Fibroblast of peridontal ligament (primary cell): ENCODE measurements around the gene COQ2.
"Not testable (repeated sequence)": the region's sequence is repeated elsewhere in the genome, so short reads cannot be mapped to it uniquely, and the experiment has no call there.

Experiments used
- DNase-seq: peaks from one replicate; pipeline ENCODE4 v3.0.0-alpha.2; 2010; ENCODE audit errors: extremely low read depth

Gene COQ2, protein sequence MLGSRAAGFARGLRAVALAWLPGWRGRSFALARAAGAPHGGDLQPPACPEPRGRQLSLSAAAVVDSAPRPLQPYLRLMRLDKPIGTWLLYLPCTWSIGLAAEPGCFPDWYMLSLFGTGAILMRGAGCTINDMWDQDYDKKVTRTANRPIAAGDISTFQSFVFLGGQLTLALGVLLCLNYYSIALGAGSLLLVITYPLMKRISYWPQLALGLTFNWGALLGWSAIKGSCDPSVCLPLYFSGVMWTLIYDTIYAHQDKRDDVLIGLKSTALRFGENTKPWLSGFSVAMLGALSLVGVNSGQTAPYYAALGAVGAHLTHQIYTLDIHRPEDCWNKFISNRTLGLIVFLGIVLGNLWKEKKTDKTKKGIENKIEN

DNA sequence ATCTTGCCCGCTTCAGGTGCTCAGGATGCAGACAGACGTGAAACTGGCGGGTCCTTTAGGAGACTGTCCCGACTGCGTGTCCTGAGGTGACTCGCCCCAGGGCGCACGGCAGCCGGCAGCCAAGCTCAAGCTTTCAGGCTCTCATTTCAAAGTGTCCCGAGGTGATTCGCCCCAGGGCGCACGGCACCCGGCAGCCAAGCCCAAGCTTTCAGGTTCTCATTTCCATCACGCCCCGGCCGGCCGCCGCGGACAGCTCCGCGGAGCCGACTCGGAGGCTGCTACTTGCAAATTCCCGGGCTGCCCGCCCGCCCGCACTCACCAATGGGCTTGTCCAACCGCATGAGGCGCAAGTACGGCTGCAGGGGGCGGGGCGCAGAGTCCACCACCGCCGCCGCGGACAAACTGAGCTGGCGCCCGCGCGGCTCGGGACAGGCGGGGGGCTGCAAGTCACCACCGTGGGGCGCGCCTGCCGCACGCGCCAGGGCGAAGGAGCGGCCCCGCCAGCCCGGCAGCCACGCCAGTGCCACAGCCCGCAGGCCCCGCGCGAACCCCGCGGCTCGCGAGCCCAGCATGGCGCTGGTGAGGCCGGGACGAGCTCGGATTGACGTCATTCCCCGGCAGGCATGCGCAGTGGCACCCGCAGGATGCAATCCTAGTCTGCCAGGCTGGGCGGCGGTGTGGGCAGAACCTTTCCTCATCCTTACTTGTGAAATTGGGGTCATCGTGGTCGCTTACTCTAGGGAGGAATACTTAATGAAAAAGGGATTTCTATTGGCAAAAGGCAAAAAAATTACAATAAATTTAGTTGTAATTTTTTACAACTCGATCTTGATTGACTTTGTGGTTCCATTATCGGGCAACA, at the start of gene COQ2:
COQ2 (minus strand) TSS at position 606 of the 862 bp plus-strand sequence; CDS start at position 572, 34 bp downstream.
- DNase-seq = peak; percentile 94

DNA sequence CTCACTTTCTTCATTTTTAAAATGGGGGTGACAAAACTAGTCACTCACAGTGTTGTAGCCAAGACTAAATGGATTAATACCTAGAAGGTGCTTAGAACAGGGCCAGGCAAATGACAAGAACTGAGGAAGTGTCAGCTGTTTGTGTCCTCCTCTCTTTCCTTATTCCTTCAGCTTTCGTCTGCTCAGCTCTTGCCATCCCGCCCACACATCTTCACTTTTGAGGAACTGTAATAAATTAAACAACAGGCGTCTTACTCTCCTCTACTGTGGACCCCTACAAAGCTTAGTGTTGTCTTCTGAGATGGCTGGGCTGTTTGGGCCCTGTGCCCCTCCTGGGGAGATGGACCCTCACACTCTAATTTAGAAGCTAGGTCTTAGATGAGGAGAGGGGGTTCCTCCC, 47.4 kb upstream of the COQ2 start:
- no peak for DNase-seq

DNA sequence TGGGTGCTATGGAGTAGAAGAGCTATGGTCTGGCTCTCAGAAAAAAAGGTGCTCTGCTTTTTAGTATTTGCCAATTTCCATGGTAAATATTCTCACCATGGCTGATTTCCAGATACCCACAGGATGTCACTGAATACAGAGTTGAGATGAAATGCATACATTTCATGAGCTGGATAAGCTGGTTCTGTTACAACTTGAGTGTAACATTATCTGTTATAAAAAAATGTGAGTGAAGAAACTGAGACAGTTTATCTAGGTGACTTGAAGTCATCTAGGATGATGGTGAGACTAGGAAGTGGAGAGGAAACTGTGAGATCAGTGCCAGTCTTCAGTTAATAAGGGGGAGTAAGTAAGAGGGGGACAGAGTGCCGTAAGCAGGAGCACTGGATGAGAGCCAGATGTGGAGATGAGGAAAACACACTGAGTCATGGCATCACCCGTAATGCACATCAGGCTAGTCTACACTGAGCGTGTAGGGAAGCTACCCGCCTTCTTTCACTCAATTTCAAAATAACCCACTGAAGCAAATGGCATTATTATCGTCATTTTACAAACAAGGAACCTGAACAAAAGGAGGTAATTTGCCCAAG, 45.0 kb upstream of the COQ2 start:
- DNase-seq = no peak

DNA sequence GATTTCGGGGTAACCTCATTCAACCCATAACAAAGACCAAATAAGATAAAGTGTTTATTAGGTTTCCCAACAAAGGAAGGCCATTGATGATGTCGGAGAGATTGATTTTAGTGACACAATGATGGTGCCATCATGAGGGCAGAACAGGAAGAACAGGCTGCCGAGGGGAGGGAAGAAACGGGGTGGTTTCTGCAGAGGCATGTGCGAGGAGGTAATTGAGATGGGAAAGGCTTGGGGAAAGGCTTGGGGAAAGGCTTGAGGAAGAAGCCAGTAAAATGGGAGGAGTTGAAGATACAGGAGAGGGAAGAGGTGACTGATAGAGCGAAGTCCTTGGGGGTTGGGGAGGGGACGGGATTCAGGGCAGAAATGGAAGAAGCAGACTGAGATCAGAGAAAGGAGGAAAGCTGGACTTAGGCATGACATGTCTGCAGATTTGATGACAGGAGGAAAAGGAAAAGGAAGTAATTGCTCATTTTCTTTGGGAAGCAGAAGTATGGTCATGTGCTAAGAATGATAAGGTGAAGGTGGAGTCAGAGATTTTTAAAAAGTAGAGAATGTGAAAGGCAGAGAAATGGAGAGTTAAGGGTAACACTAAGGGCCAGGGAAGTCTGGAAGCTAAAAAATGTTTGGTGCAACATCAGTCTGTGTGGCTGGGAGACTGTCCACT, 44.1 kb upstream of the COQ2 start:
- no peak for DNase-seq

DNA sequence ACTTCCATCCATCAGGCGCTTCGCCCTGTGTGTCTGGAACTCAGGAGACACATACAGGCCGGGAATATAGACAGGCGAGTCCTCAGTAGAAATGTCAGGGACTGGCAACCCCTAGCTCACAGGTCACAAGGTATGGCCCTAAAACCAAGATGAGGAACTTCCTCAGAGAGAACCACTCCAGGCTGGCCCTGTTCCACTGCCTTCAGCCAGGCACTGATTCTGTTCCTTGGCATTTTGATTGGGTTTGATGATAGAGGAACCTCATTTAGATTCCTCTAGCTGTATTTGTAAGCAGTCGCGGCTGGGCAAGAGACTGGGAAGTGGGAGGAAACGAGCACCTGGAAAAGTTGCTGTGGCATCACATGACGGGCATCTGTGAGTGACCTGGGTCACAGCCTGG, 41.9 kb upstream of the COQ2 start:
- DNase-seq = no peak

DNA sequence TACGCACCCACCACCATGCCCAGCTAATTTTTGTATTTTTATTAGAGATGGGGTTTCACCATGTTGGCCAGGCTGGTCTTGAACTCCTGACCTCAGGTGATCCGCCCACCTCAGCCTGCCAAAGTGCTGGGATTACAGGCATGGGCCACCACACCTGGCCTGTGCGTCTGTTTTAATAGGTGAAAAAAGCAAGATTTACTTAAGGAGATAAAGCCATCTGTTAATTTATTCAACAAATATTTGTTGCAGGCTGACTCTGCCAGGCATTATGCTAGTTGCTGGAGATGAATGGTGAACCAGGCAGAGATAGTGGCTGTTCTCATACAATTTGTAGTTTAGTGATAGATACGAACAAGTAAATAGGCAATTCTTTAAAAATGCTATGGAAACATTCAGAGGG, 40.7 kb upstream of the COQ2 start:
- DNase-seq = not testable (repeated sequence)

DNA sequence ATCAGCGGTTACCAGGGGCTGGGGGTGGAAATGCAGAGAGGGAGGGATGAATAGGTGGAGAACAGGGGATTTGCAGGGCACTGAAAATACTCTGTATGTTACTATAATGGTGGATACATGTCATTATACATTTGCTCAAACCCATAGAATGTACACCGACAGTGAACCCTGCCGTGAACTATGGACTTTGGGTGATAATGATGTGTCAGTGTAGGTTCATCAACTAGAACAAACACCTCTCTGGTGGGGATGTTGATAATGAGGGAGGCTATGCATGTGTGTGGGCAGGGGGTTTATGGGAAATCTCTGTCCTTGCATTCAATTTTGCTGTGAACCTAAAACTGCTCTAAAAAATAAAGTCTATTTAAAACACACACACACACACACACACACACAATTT, 38.5 kb upstream of the COQ2 start:
- DNase-seq = no peak

- DNase-seq = peak; percentile 31
Observed at GRCh38 chr4:83320548-83320947, 36.0 kb upstream of the COQ2 start.

- DNase-seq = no peak
Observed at GRCh38 chr4:83318666-83319065, 34.1 kb upstream of the COQ2 start.

DNA sequence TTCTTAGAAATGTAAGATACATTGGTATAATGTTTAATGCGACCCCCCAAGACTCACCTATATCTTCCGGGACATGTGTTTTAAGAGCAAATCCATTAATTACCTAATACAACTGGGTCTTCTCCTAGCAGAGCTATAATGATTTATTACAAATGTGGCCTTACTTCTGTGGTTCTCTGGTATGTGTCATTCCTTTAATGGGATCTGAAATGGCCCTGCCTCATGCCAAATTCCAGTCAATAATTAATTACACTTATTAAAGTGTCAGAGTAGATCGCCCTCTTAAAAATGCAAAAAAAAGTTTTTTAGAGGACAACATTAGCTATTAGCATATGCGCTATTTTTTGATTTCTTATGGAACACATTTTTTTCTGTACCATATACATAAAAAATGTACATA, 33.1 kb upstream of the COQ2 start:
- DNase-seq = no peak

DNA sequence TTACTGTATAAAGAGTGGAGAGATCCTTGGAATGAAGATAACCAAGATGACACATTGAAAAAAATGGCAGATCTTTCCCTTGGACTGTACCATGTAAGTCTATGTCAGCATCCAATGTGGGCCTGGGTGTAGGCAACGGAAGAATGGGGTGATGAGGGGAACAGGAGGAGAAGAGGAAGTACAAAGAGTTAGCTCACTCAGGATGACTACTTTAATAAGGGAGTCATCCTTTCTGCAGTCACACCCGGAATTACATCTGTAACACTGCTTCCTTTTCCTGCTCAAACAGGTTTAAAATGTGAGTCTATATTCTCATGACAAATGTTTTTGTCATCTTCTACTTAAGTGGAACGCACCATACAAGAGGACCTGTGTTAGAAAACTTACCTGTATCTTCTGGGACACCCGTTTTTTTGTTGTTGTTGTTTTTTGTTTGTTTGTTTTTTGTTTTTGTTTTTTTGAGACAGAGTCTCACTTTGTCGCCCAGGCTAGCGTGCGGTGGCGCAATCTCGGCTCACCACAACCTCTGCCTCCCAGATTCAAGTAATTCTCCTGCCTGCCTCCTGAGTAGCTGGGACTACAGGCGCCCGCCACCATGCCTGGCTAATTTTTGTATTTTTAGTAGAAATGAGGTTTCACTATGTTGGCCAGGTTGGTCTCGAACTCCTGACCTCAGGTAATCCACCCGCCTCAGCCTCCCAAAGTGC, 32.0 kb upstream of the COQ2 start:
- no peak for DNase-seq

DNA sequence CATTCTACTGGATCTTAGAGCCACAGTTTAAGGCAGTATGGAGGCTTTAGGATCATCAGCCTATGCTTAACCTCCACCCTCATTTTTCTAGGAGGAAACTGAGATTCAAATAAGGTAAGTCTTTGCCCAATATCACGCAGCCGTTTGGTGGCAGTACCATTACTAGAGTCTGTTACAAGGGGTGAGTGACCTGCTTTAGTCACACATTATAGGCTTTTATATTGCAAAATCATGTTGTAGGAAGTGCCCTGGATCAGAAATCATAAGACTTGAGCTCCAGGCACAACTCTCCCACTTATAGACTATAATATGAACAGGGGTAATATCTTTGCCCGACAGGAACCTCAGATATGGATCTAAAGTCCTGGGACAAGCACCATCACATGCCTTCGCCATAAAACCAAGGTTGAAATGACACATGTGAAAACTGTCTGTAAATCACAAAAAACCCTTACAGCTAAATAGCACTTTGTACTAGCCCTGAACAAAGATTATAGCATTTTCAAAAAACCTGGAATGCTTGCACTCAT, 30.8 kb upstream of the COQ2 start:
- no peak for DNase-seq

DNA sequence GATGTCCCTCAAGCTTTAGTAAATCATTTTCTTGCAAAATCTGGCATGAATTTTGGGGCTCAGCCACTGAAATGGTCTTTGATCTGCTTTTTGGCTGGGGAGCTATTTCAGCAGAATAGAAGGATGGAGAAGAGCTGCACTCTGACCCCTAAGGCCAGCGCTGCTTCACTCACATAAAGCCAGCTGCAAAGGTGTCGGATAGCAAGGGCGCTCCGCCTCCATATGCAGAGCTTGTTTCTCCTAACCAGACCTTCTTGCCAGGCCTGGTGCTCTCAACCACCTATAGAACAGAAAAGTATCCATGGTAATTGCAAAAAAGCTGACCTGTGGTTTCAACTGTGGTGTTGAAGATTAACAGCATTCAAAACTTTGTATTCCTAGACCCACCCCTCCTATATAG, 24.1 kb upstream of the COQ2 start:
- DNase-seq = no peak

DNA sequence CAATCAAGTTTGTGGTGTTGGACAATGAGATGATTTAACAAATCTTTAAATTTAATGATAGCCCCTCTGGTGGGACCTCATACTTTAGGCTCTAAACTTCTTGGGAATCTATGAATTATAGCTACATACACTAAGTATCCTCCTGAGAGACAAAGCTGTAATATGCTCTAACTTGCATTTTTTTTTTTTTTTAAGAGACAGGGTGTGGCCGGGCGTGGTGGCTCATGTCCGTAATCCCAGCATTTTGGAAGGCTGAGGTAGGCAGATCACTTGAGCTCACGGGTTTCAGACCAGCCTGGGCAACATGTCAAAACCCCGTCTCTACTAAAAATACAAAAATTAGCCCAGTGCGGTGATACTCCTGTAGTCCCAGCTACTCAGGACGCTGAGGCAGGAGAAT, 23.3 kb upstream of the COQ2 start:
- no peak for DNase-seq

GRCh38 chr4:83305187-83305586, 20.6 kb upstream of the COQ2 start:
- peak; percentile 30 for DNase-seq

DNA sequence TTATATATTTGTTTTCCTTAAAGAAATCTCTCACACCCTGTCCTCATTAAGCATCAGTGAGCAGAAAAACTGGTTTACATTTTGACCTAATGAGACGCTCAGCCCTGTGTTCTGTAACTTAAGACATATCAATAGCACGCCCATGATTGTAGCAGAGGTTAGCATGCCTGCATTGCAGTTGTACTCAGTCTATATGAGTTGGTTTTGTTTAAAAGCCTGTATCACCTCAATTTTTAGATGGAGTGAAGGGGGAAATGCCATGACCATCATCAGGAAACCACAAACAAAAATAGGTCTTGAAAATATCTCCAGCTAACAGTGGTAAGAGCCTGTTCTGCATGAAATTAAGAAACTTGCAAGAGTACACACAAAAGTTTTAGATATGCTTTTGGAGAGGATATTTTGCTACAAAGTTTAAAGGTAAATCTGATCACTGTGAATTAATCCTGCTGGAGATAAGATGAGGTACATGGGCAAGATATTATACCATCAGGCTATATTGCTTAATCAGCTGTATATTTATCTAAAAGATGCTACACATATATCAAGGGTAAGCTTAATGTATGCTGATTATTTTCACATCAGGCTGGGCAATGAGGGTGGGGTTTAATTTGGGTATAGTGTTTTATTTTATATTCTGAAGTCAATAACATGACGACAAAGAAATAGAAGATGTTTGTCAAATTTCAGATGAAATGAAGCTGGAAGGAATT, 13.1 kb upstream of the COQ2 start:
- DNase-seq = no peak

DNA sequence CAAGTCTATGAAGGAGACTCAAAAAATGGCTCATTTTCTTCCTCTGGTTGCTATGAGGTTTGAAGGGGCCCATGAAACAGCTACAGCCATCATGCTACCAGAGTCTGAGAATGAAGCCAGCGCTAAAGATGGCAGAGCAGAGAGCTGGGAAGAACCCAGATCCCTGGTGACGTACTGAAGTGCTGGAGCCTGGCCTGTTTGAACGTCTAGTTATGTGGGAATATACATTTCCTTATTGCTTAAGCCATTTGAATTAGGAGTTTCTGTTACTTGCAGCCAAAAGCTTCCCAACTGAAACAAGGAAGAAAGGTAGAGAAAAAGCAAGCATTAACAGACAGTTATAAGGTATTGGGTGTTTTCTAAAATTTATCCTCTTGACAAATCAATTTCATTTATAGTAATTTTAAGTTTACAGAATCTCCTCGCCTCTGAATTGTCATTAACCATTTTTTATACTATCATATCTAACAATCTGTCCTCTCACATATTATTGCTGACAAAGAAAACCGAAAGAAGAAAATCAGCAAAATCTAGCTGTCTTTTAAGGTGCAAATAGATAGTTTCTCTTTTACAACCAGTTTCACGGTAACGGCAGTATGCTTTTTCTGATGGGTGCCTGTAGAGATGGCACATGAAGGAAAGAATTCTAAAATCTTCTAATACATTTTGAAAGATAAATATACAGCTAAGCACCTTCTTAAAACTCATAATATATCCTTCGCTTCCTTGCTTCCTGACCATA, 8.9 kb upstream of the COQ2 start:
- no peak for DNase-seq

DNA sequence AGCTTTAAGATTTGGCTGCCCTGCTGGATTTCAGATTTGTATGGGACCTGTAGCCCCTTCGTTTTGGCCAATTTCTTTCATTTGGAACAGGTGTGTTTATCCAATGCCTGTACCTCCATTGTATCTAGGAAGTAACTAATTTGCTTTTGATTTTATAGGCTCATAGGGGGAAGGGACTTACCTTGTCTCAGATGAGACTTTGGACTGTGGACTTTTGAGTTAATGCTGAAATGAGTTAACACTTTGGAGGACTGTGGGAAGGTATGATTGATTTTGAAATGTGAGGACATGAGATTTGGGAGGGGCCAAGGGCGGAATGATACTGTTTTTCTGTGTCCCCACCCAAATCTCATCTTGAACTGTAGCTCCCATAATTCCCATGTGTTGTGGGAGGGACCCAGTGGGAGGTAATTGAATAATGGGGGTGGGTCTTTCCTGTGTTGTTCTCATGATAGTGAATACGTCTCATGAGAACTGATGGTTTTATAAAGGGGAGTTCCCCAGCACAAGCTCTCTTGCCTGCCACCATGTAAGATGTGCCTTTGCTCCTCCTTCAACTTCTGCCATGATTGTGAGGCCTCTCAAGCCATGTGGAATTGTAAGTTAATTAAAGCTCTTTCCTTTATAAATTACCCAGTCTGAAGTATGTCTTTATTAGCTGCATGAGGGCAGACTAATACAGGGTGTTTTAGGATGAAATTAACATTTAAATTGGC, 5.6 kb upstream of the COQ2 start:
- DNase-seq = not testable (repeated sequence)

DNA sequence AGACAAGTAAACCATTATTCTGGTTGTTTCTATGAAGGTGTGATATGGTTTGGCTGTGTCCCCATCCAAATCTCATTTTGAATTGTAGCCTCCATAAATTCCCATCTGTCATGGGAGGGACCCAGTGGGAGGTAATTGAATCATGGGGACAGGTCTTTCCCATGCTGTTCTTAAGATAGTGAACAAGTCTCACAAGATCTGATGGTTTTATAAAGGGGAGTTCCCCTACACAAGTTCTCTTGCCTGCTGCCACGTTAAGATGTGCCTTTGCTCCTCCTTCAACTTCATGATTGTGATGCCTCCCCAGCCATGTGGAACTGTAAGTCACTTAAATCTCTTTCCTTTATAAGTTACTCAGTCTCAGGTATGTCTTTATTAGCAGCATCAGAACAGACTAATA, 3.8 kb upstream of the COQ2 start:
- DNase-seq = not testable (repeated sequence)
